NCI-H2029 treated with DMSO at 0.1 percent for 48 hours (cell line): ENCODE results near the gene ARPC4.
A peak's percentile ranks its signal among the peaks of the same experiment; 100 is the strongest.
"Not testable (repeated sequence)": the region's sequence is repeated elsewhere in the genome, so short reads cannot be mapped to it uniquely, and the experiment has no call there.

Experiments
- DNase-seq: peaks from one replicate; lab custom pipeline; 2025; lab: John Stamatoyannopoulos, UW

Gene ARPC4

GRCh38 chr3:9770276-9770812 is 22.5 kb upstream of the ARPC4 start:
- DNase-seq: peak; percentile 28

- not testable (repeated sequence) for DNase-seq
Measured at GRCh38 chr3:9771007-9771406, 21.9 kb upstream of the ARPC4 start.

- no peak for DNase-seq
Measured at GRCh38 chr3:9776896-9777693, 15.8 kb upstream of the ARPC4 start.

- no peak for DNase-seq
Measured at GRCh38 chr3:9777694-9778021, 15.2 kb upstream of the ARPC4 start.

- DNase-seq: no peak
Measured at GRCh38 chr3:9778143-9779074, 14.5 kb upstream of the ARPC4 start.

GRCh38 chr3:9779075-9779593 is 13.7 kb upstream of the ARPC4 start:
- no peak for DNase-seq

- no peak for DNase-seq
Measured at GRCh38 chr3:9779721-9780457, 13.0 kb upstream of the ARPC4 start.

- DNase-seq: no peak
Measured at GRCh38 chr3:9780458-9780812, 12.4 kb upstream of the ARPC4 start.

- no peak for DNase-seq
Measured at GRCh38 chr3:9780910-9781309, 12.0 kb upstream of the ARPC4 start.

- DNase-seq: no peak
Measured at GRCh38 chr3:9781551-9781950, 11.3 kb upstream of the ARPC4 start.

- peak; percentile 88 for DNase-seq
Measured at GRCh38 chr3:9781978-9782603, 10.8 kb upstream of the ARPC4 start.

- DNase-seq: no peak
Measured at GRCh38 chr3:9782770-9783169, 10.1 kb upstream of the ARPC4 start.

- no peak for DNase-seq
Measured at GRCh38 chr3:9783954-9784353, 8.9 kb upstream of the ARPC4 start.

GRCh38 chr3:9784965-9785364 is 7.9 kb upstream of the ARPC4 start:
- no peak for DNase-seq

GRCh38 chr3:9785602-9786001 is 7.3 kb upstream of the ARPC4 start:
- no peak for DNase-seq

- no peak for DNase-seq
Measured at GRCh38 chr3:9786209-9786739, 6.6 kb upstream of the ARPC4 start.

- DNase-seq: no peak
Measured at GRCh38 chr3:9786825-9787669, 5.8 kb upstream of the ARPC4 start.

- DNase-seq: no peak
Measured at GRCh38 chr3:9787714-9788113, 5.2 kb upstream of the ARPC4 start.

- no peak for DNase-seq
Measured at GRCh38 chr3:9791127-9791526, 1.8 kb upstream of the ARPC4 start.

GRCh38 chr3:9791790-9792404 is 985 bp upstream of the ARPC4 start:
- DNase-seq: no peak
